AML-193 (cell line): ENCODE results near the gene ATP2A2.
"Not testable (repeated sequence)": the region's sequence is repeated elsewhere in the genome, so short reads cannot be mapped to it uniquely, and the experiment has no call there.

Experiments used
- DNase-seq, 2 experiments: peaks; one replicate each; lab custom pipeline; 2025; lab: John Stamatoyannopoulos, UW

ATP2A2 gene

GRCh38 chr12:110367181-110367864 is 86.3 kb downstream of the ATP2A2 start:
- no peak for DNase-seq

GRCh38 chr12:110369992-110370391 is 88.9 kb downstream of the ATP2A2 start:
- no peak for DNase-seq

DNA sequence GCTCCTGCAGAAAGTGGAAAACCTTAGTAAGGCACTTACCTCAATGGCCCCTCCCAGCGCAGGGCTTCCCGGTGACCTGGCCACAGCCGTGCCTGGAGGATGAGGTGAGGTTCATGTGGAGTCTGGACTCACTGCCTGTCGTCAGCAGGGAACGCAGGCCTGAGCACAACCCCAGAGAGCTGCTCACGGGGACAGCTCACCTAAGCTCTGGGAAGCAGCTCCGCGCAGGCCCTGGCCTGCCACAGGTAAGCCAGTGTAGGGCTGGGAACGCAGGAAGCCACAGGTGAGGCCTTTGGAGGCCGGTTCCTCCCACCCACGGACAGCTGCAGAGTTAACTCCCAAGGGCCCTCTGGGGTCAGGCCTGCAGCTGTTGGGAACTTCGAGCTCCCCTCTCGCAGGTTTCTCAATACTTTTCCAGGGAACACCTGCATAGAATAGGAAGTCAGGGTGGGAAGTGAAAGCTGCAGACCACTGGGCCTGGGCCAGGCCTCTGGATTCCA is 89.7 kb downstream of the ATP2A2 start:
- DNase-seq: no peak

- no peak for DNase-seq
These were observed 90.5 kb downstream of the ATP2A2 start for GRCh38 chr12:110371408-110372055.

DNA sequence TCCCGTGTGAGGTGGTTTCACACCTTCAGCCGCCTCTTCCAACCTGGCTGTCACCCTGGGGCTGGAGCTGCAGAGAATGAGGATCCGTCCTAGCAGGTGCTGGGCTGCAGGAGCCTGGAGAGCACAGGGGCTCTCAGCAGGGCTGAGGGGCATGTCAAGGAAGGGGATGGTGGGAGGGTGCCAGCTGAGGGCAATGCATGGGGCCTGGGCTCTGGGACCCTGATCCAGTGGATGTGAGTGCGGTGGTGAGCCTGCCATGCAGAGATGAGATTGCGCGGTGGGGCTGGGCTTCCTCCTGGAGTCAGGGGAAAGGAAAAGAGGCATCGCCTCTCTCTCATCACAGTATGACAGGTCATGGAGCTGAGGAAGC is 91.0 kb downstream of the ATP2A2 start:
- DNase-seq: no peak

DNA sequence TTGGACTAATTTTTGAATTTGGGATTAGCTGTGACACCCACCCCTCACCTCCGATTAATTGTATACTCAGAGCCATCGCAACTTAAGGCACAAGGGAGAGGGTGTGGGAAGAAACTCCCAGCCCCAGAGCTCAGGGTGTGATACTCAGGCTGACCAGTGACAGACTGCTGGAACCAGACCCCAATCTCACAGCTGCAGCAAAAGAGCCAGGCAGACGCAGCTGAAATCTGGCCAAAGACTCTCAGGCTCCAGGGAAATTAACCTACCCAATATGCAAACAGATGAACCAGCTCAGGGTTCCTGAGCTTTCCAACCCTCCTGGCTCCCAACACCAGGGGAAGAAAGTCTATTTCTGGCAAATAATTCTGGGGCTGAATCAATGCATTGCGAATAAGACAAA is 92.0 kb downstream of the ATP2A2 start:
- DNase-seq: no peak

DNA sequence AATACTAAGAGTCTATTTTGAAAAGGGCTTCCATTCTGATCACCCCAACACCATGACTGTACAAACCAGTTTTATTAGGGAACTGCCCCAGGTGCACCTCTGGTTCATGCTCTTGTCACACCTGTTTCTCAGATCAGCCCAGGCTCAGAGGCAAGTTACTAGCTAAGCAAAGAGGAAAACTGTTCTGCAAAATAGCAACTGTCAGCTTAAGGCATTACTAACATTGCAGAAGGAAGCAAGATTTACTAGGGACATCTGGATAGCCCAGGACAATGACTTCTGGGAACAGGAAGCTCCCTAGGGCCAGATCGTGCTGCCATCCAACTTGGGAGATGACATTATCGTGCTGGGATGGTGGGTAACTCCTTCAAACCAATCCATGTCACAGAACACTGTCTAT is 92.4 kb downstream of the ATP2A2 start:
- no peak for DNase-seq

GRCh38 chr12:110373962-110374611 is 93.0 kb downstream of the ATP2A2 start:
- no peak for DNase-seq

GRCh38 chr12:110378131-110378790 is 97.2 kb downstream of the ATP2A2 start:
- DNase-seq: not testable (repeated sequence)

DNA sequence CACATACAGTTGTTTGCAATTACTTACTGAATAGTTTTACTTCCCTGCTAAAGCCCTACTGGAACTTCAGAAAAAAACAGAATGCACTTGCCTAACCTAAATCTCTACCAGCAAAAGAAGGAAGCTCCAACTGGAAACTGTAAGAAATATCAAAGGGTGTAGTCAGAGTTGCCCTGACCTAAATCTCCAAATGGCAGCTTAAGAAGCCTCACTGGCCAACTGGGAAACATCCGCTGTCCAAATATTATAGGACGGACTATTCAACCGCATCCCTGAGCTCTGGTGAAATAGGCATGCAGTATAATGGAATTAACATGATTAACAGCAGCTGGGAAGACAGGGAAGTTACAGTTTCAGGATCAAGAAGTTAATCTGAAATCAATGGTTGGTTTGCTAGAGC is 98.2 kb downstream of the ATP2A2 start:
- no peak for DNase-seq

GRCh38 chr12:110379631-110380030 is 98.6 kb downstream of the ATP2A2 start:
- DNase-seq: no peak

DNA sequence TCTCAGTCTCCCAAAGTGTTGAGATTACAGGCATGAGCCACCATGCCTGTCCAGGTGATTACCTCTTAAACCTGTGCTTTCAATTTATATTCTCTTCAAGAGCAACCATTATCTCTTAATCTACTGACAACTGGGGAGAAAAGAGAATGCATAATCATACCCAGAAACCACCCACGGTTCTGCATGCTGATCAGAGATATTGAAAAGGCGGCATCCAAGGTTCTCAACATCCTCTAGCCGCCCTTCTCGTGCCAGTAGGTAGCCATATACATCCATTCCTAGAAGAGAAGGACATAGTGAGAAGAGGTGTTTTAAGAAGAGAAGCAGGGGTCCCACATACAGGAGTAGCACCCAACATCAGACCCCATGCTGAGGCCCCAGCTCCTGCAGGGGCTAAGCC is 101.6 kb downstream of the ATP2A2 start:
- DNase-seq: no peak
